Lower lobe of right lung (tissue), 2 donors: ENCODE measurements around the gene IRAK3. TPM values are rescaled to one million over a fixed set of nuclear protein-coding genes. Genes with fewer than 3 reads are reported as not detected.
"Not testable (repeated sequence)": the region's sequence is repeated elsewhere in the genome, so short reads cannot be mapped to it uniquely, and the experiment has no call there.

Experiments used
- ATAC-seq, 2 donors: fragments of 200-7000 bp; cut with Tn5 transposase; one replicate each; pipeline ENCODE4 v1.9.1; 2020 to 2022; ENCODE audit warnings: mild to moderate bottlenecking in 2 of 2, moderate library complexity in 2 of 2
- DNase-seq: peaks from one replicate; pipeline ENCODE4 v3.0.0-alpha.2; 2020
- H3K27ac ChIP-seq: fragments of 200-600 bp; one replicate; pipeline ENCODE4 v1.8.0; 2022
- H3K27me3 ChIP-seq: fragments of 200-600 bp; one replicate; pipeline ENCODE4 v1.8.0; 2022; ENCODE audit warnings: low read depth
- H3K36me3 ChIP-seq: fragments of 200-600 bp; one replicate; pipeline ENCODE4 v1.8.0; 2022; ENCODE audit warnings: mild to moderate bottlenecking
- H3K4me1 ChIP-seq: fragments of 200-600 bp; one replicate; pipeline ENCODE4 v1.8.0; 2022
- H3K4me3 ChIP-seq: fragments of 200-600 bp; one replicate; pipeline ENCODE4 v1.8.0; 2022; ENCODE audit warnings: mild to moderate bottlenecking
- H3K9me3 ChIP-seq: fragments of 200-600 bp; one replicate; pipeline ENCODE4 v1.8.0; 2022
- CTCF ChIP-seq: fragments of 200-600 bp; IDR thresholded peaks from one replicate; pipeline ENCODE4 v1.8.0; 2022; ENCODE audit warnings: antibody characterized with exemption, mild to moderate bottlenecking
- intact Hi-C: fragments of 100-400 bp; cut with DNase I; formaldehyde crosslinking; loops from one replicate; pipeline ENCODE4 v1.11.0; 2022
- total RNA-seq: library from RNA; stranded (reverse); fragmentation: NEBNext Ultra II Directional; extraction: Animal tissue kit (Norgen Biotek cat#: 25700); gene quantifications from one replicate; pipeline ENCODE4 v1.2.1, GENCODE V29; 2021
- donor health status: DM: no; HTN: yes; CAD: no; lungs with severe emphysema.

Gene IRAK3
- total RNA-seq, 1 donor from 2014 or later, result 50.7 TPM

DNA sequence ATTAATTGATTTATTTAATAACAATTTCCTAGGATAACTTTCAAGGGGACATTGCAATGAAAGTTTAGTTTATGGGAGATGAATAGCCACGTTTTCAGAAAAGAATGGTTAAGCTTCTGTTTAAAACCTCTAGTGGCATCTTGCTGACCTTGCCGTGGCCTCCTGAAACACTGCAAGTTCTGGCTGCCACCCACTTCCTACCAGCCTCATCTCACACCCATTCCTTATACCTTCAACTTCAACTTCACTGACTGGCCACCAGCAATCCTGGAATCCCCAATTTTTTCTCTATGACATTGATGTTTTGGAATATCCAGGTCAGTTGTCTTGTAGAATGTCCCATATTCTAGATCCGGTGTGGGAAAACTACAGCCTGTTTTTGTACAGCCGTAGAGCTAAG, 108.1 kb downstream of the IRAK3 start:
- intact Hi-C loops, result no loop called here
- ATAC-seq, result no peak
- no peak for TF ChIP-seq CTCF

GRCh38 chr12:66297923-66298322, 108.9 kb downstream of the IRAK3 start:
- DNase-seq, result no peak
- TF ChIP-seq CTCF, result no peak
- no peaks in the 10 kb centered on the region for H3K36me3 ChIP-seq
- no peak for ATAC-seq
- intact Hi-C loops, result no loop called here
- H3K27me3 ChIP-seq, result no peaks in the 10 kb centered on the region
- H3K9me3 ChIP-seq, result no peaks in the 10 kb centered on the region
- no peak overlapping the region for H3K27ac ChIP-seq
- no peak overlapping the region for H3K4me3 ChIP-seq
- H3K4me1 ChIP-seq, result peaks cover 2% of the 10 kb centered on the region

More for the DNA sequence above, 108.1 kb downstream of the IRAK3 start:
- no peak overlapping the region for H3K27ac ChIP-seq
- no peaks in the 10 kb centered on the region for H3K9me3 ChIP-seq
- no peaks in the 10 kb centered on the region for H3K36me3 ChIP-seq
- H3K4me1 ChIP-seq, result no peaks in the 10 kb centered on the region
- DNase-seq, result no peak
- no peaks in the 10 kb centered on the region for H3K27me3 ChIP-seq
- H3K4me3 ChIP-seq, result no peak overlapping the region

DNA sequence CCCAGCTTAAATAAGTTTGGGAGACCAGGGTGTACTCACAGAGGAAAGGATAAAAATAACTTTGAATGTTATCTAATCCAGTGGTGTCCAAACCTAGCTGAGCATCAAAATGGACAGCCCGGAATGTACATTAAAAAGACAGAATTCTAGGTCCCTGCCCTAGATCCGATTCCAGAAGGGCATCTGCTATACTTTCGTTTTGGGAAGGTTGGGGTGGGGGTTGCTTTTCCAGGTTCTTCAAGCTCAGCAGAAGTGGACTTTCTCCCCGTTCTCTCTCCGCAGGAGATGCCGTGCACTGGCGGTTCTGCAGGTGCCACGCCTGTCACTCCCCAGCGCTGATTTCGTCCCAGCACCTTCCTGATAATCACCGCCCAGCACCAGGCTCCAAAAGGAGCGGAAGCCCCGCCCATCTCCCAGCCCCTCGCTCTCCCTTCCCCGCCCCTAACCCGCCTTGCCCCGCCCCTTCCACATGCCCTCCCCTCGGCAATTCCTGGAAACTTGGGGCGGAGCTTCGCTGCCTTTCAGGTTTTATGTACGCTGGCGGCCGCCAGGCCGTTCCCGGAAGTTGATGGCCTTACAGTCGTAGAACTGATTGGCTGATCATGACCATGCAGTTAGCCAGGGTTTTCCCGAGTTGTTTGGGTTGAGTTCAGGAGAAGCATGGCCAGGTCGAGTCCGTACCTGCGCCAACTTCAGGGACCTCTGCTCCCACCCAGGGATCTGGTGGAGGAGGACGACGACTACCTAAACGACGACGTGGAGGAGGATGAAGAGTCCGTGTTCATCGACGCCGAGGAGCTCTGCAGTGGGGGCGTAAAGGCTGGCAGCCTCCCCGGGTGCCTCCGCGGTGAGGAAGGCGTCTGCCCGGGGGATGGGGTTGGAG, 113.2 kb downstream of the IRAK3 start, which contains the start of gene HELB:
TSS of gene HELB (plus strand) at position 550 of the 883 bp plus-strand sequence. CDS start at position 661, 111 bp downstream.
- Histone ChIP-seq H3K27me3 (no peaks in the 10 kb centered on the region), H3K36me3 (peaks cover 7% of the 10 kb centered on the region), H3K27ac (peak within 1 kb of the TSS; percentile 89), H3K9me3 (no peaks in the 10 kb centered on the region), H3K4me3 (peak within 1 kb of the TSS; percentile 89), H3K4me1 (peaks cover 20% of the 10 kb centered on the region)
- ATAC-seq, result peak; percentile 99 to 100
- DNase-seq, result peak; percentile 99
- intact Hi-C loops, result no loop called here
- TF ChIP-seq CTCF, result no peak

DNA sequence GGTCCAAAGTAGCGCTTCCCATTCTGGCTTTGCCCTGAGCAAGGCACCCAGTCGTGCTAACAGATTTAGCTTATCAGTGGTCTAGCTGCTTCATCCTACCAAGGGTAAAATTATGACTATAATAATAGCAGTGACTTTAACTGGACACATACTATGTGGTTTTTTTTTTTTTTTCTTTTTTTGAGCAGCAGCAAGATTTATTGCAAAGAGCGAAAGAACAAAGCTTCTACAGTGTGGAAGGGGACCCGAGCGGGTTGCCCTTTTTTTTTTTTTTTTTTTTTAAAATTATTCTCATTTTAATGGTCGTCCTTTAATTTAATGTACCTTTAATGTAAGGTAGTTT, 113.8 kb downstream of the IRAK3 start:
- Histone ChIP-seq H3K9me3 (no peaks in the 10 kb centered on the region), H3K4me3 (peak overlapping the region; percentile 89), H3K36me3 (peaks cover 7% of the 10 kb centered on the region), H3K27ac (peak overlapping the region; percentile 89), H3K4me1 (peaks cover 20% of the 10 kb centered on the region), H3K27me3 (no peaks in the 10 kb centered on the region)
- TF ChIP-seq CTCF, result no peak
- intact Hi-C loops, result no loop called here
- ATAC-seq (no peak), DNase-seq (no peak)

DNA sequence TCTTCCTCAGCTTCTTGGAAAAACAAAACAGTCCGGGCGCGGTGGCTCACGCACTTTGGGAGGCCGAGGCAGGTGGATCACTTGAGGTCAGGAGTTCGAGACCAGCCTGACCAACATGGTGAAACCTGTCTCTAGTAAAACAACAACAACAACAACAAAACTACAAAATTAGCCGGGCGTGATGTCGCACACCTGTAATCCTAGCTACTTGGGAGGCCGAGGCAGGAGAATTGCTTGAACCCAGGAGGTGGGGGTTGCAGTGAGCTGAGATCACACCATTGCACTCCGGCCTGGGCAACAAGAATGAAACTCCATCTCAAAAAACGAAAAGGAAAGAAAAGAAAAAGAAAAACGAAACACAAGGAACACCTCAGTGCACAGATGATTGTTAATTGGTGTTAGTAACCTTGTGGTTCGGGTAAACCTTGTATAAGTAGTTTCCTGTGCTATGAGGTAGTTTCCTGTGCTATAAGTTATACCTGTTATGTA, 114.3 kb downstream of the IRAK3 start:
- H3K36me3 ChIP-seq, H3K27ac ChIP-seq, intact Hi-C loops, H3K27me3 ChIP-seq, DNase-seq, H3K9me3 ChIP-seq, ATAC-seq: not testable (repeated sequence)
- Histone ChIP-seq H3K4me1 (peaks cover 20% of the 10 kb centered on the region), H3K4me3 (peak overlapping the region; percentile 89)

Other genes starting within 250 kb of the IRAK3 start
- gene LLPH, start 58.5 kb upstream of the IRAK3 start, total RNA-seq, result 19.3 TPM
- 174 TPM for gene TMBIM4, start 19.2 kb upstream of the IRAK3 start, total RNA-seq
- 6.4 TPM for gene HELB, start 113.3 kb downstream of the IRAK3 start, total RNA-seq